A673 (cell line): ENCODE measurements around the gene SAMD3. TPM values are rescaled to one million over a fixed set of nuclear protein-coding genes. Genes with fewer than 3 reads are reported as not detected.
"Not testable (repeated sequence)": the region's sequence is repeated elsewhere in the genome, so short reads cannot be mapped to it uniquely, and the experiment has no call there.

Source experiments
- BruUV-seq: library from RNA; stranded (reverse); fragments of 400-500 nt; replicated peaks from 2 replicates; lab custom pipeline; 2021; lab: Mats Ljungman, UMichigan
- CTCF ChIA-PET: fragments of 300-600 bp; sonication (Branson Sonifier 250); formaldehyde crosslinking; loops from one replicate; lab custom pipeline; 2022; ENCODE audit warnings: antibody characterized with exemption; lab: Charles Lee
- POLR2A ChIA-PET: fragments of 300-600 bp; sonication (Branson Sonifier 250); formaldehyde crosslinking; loops from one replicate; lab custom pipeline; 2022; ENCODE audit warnings: antibody characterized with exemption; ENCODE audit not compliant: low non-redundant PET; lab: Charles Lee
- DNase-seq: peaks from one replicate; pipeline ENCODE4 v3.0.0-alpha.2; 2015; ENCODE audit warnings: low spot score
- H3K27ac ChIP-seq: fragments of 200-600 bp; sonication (generic); 2 replicates; pipeline ENCODE4 v1.5.1; 2016; ENCODE audit warnings: mixed run types, low read depth, mild to moderate bottlenecking, mixed read lengths, antibody characterized with exemption, low read length; ENCODE audit not compliant: poor library complexity, severe bottlenecking
- H3K27me3 ChIP-seq: fragments of 200-600 bp; sonication (generic); replicated peaks from 2 replicates; pipeline ENCODE4 v1.6.1; 2017; ENCODE audit warnings: mixed run types, low read depth, mild to moderate bottlenecking, mixed read lengths, antibody characterized with exemption, low read length; ENCODE audit not compliant: insufficient read depth, poor library complexity
- H3K36me3 ChIP-seq: fragments of 200-600 bp; sonication (generic); 2 replicates; pipeline ENCODE4 v1.6.1; 2016; ENCODE audit warnings: mixed run types, mild to moderate bottlenecking, mixed read lengths, antibody characterized with exemption, low read length; ENCODE audit not compliant: insufficient read depth, poor library complexity, severe bottlenecking
- H3K4me1 ChIP-seq: fragments of 200-600 bp; sonication (generic); 2 replicates; pipeline ENCODE4 v1.6.1; 2017; ENCODE audit warnings: mixed run types, mild to moderate bottlenecking, mixed read lengths, antibody characterized with exemption, low read length; ENCODE audit not compliant: insufficient read depth, poor library complexity, severe bottlenecking
- H3K4me3 ChIP-seq: fragments of 200-600 bp; sonication (generic); 2 replicates; pipeline ENCODE4 v1.5.1; 2016; ENCODE audit warnings: low read depth, mixed run types, mild to moderate bottlenecking, mixed read lengths, low read length; ENCODE audit not compliant: poor library complexity, severe bottlenecking
- H3K9me3 ChIP-seq: fragments of 200-600 bp; sonication (generic); 2 replicates; pipeline ENCODE4 v1.6.1; 2016; ENCODE audit warnings: mixed run types, low read depth, mild to moderate bottlenecking, mixed read lengths, antibody characterized with exemption, low read length; ENCODE audit not compliant: poor library complexity, severe bottlenecking
- CTCF ChIP-seq: fragments of 300-800, 200-600 bp; sonication (generic); conservative IDR thresholded peaks from 2 replicates; pipeline ENCODE4 v1.5.1; 2017; ENCODE audit warnings: low read depth, mild to moderate bottlenecking, antibody characterized with exemption, low read length, moderate library complexity, mixed read lengths
- EZH2 ChIP-seq: fragments of 200-600 bp; sonication (generic); IDR thresholded peaks from 2 replicates; pipeline ENCODE4 v1.6.1; 2017; ENCODE audit warnings: borderline replicate concordance, low read depth, mild to moderate bottlenecking, mixed read lengths, antibody characterized with exemption, low read length; ENCODE audit not compliant: poor library complexity, severe bottlenecking
- intact Hi-C: fragments of 100-400 bp; cut with micrococcal nuclease; formaldehyde crosslinking; loops from one replicate; pipeline ENCODE4 v1.10.0; 2022; ENCODE audit not compliant: unreplicated experiment
- total RNA-seq: library from RNA; stranded (reverse); gene quantifications from 2 replicates; pipeline ENCODE4 v1.2.3, GENCODE V29; 2021

SAMD3 gene
- total RNA-seq, 1 experiment from 2014 or later, result not detected

GRCh38 chr6:130182466-130182865 lies 40.3 kb downstream of the SAMD3 start:
- Histone ChIP-seq H3K27me3 (no peaks in the 10 kb centered on the region), H3K36me3 (no peaks in the 10 kb centered on the region), H3K27ac (no peak overlapping the region), H3K4me1 (no peaks in the 10 kb centered on the region), H3K4me3 (no peak overlapping the region), H3K9me3 (no peaks in the 10 kb centered on the region)
- ChIA-PET CTCF (no interaction called here), POLR2A (no interaction called here)
- BruUV-seq, result no TSS peak
- intact Hi-C loops, result no loop called here
- no peak for DNase-seq
- TF ChIP-seq CTCF, result no peak
- no peak for TF ChIP-seq EZH2

- H3K27me3 ChIP-seq, result no peaks in the 10 kb centered on the region
- DNase-seq, result no peak
- BruUV-seq, result no TSS peak
- H3K4me1 ChIP-seq, result no peaks in the 10 kb centered on the region
- no peaks in the 10 kb centered on the region for H3K36me3 ChIP-seq
- intact Hi-C loops, result no loop called here
- H3K9me3 ChIP-seq, result no peaks in the 10 kb centered on the region
- H3K27ac ChIP-seq, result no peak overlapping the region
- ChIA-PET CTCF (no interaction called here), POLR2A (no interaction called here)
- no peak overlapping the region for H3K4me3 ChIP-seq
- TF ChIP-seq CTCF (no peak), EZH2 (no peak)
These were observed 44.1 kb downstream of the SAMD3 start for GRCh38 chr6:130178692-130179091.

- no peak for TF ChIP-seq CTCF
- no peak for TF ChIP-seq EZH2
- CTCF ChIA-PET, result no interaction called here
- H3K27ac ChIP-seq, result no peak overlapping the region
- BruUV-seq, result no TSS peak
- H3K9me3 ChIP-seq, result no peaks in the 10 kb centered on the region
- intact Hi-C loops, result no loop called here
- no peaks in the 10 kb centered on the region for H3K27me3 ChIP-seq
- no peak overlapping the region for H3K4me3 ChIP-seq
- DNase-seq, result no peak
- POLR2A ChIA-PET, result interaction anchor here (0.6 kb wide), 1 partner anchor 10 kb away, joined by 3 read pairs; no protein-coding TSS in a partner anchor
- H3K4me1 ChIP-seq, result no peaks in the 10 kb centered on the region
- H3K36me3 ChIP-seq, result no peaks in the 10 kb centered on the region
These were observed 46.4 kb downstream of the SAMD3 start for GRCh38 chr6:130176378-130176777.

- H3K27me3 ChIP-seq, CTCF ChIA-PET, H3K9me3 ChIP-seq, intact Hi-C loops, H3K4me1 ChIP-seq, H3K27ac ChIP-seq, DNase-seq, H3K36me3 ChIP-seq, H3K4me3 ChIP-seq, POLR2A ChIA-PET, BruUV-seq: not testable (repeated sequence)
These were observed 49.3 kb downstream of the SAMD3 start for GRCh38 chr6:130173377-130174004.

GRCh38 chr6:130170160-130170559 lies 52.6 kb downstream of the SAMD3 start:
- POLR2A ChIA-PET, intact Hi-C loops, H3K27ac ChIP-seq, H3K4me3 ChIP-seq, H3K9me3 ChIP-seq, H3K36me3 ChIP-seq, BruUV-seq, H3K27me3 ChIP-seq, H3K4me1 ChIP-seq, CTCF ChIA-PET, DNase-seq: not testable (repeated sequence)
